Gastrocnemius medialis (tissue), 4 donors: Measurements from ENCODE around the gene DDX49. TPM values are rescaled to one million over a fixed set of nuclear protein-coding genes. Genes with fewer than 3 reads are reported as not detected.
"Not testable (repeated sequence)": the region's sequence is repeated elsewhere in the genome, so short reads cannot be mapped to it uniquely, and the experiment has no call there.

Experiments
- ATAC-seq, 2 donors: fragments of 150-250 bp; one replicate each; pipeline ENCODE4 v1.9.1; 2016
- DNase-seq, 2 donors: peaks; one replicate each; pipeline ENCODE4 v3.0.0-alpha.2; 2019
- H3K27ac ChIP-seq, 4 donors: fragments of 200-600 bp; sonication (generic); 1 replicate in 1 of 4; 2 replicates in 3 of 4; pipeline ENCODE4 v1.5.1; 2016 to 2018; ENCODE audit warnings: mild to moderate bottlenecking in 2 of 4, moderate library complexity in 1 of 4
- H3K27me3 ChIP-seq, 3 donors: fragments of 200-600 bp; sonication (generic) in 2 of 3; 1 replicate in 1 of 3; 2 replicates in 2 of 3; pipeline versions ENCODE4 v1.5.1 to v1.6.0; 2016 to 2019; ENCODE audit warnings: mild to moderate bottlenecking in 1 of 3, moderate library complexity in 1 of 3
- H3K36me3 ChIP-seq, 2 donors: fragments of 200-600 bp; sonication (generic) in 1 of 2; one replicate each; pipeline ENCODE4 v1.5.1; 2017 to 2018
- H3K4me1 ChIP-seq, 2 donors: fragments of 200-600 bp; sonication (generic) in 1 of 2; one replicate each; pipeline ENCODE4 v1.5.1; 2016 to 2017; ENCODE audit warnings: mild to moderate bottlenecking in 2 of 2
- H3K4me3 ChIP-seq, 4 donors: fragments of 200-600 bp; sonication (generic) in 3 of 4; 1 replicate in 1 of 4; 2 replicates in 3 of 4; pipeline ENCODE4 v1.5.1; 2016 to 2019; ENCODE audit warnings: mild to moderate bottlenecking in 2 of 4
- H3K9me3 ChIP-seq, 3 donors: fragments of 200-600 bp; sonication (generic) in 2 of 3; 1 replicate in 1 of 3; 2 replicates in 2 of 3; pipeline ENCODE4 v1.5.1; 2016 to 2019
- CTCF ChIP-seq, 5 experiments: fragments of 450-650 bp in 3 of 5; fragments of 200-600 bp in 2 of 5; sonication (generic) in 2 of 5; IDR thresholded peaks in 4 of 5; conservative IDR thresholded peaks in 1 of 5; 1 replicate in 4 of 5; 2 replicates in 1 of 5; pipeline ENCODE4 v1.5.1; 2016 to 2019; ENCODE audit warnings: antibody characterized with exemption in 5 of 5, mild to moderate bottlenecking in 3 of 5, moderate library complexity in 3 of 5
- POLR2A ChIP-seq, 2 donors: fragments of 450-650 bp; IDR thresholded peaks; one replicate each; pipeline ENCODE4 v1.6.1; 2017; ENCODE audit warnings: antibody characterized with exemption in 2 of 2, mild to moderate bottlenecking in 2 of 2, moderate library complexity in 2 of 2
- in situ Hi-C, 4 donors: fragments of 200-750 bp; cut with MboI; loops; one replicate each; pipeline versions ENCODE4 v1.15.0 to v1.8.0; 2017; ENCODE audit warnings: low sequenced_read_pairs in 4 of 4
- intact Hi-C: fragments of 100-400 bp; cut with DNase I; formaldehyde crosslinking; loops from one replicate; pipeline ENCODE4 v1.15.1; 2023; ENCODE audit warnings: low total_unique reads
- total RNA-seq, 4 donors: library from RNA; depleted of rRNA; stranded (reverse); fragments of >200 nt; gene quantifications; one replicate each; pipeline versions ENCODE4 v1.1.0 to v1.2.3, GENCODE V29; 2016

DDX49 gene
- total RNA-seq, 4 donors from 2014 or later = 40.6 to 60.1 (median 44.2) TPM

- Histone ChIP-seq H3K27me3 (no peaks in the 10 kb centered on the region), H3K9me3 (no peaks in the 10 kb centered on the region), H3K36me3 (no peaks in the 10 kb centered on the region), H3K4me3 (no peak overlapping the region), H3K27ac (no peak overlapping the region), H3K4me1 (peaks cover 0 to 3% of the 10 kb centered on the region in 2 donors)
- ATAC-seq (no peak), DNase-seq (no peak)
- in situ Hi-C loops (no loop called here), intact Hi-C loops (no loop called here)
- TF ChIP-seq CTCF (IDR thresholded peaks at IDR 0.05 in 4 of 5, conservative IDR thresholded peaks at IDR 0.05 in 1 of 5) (no peak), POLR2A (IDR thresholded peaks at IDR 0.05) (no peak)
Observed at GRCh38 chr19:18949858-18950257, 30.3 kb downstream of the DDX49 start.

GRCh38 chr19:18951721-18952281 lies 32.3 kb downstream of the DDX49 start:
- Histone ChIP-seq H3K4me3 (no peak overlapping the region), H3K9me3 (no peaks in the 10 kb centered on the region), H3K4me1 (peaks cover 0 to 3% of the 10 kb centered on the region in 2 donors), H3K27me3 (no peaks in the 10 kb centered on the region), H3K27ac (no peak overlapping the region), H3K36me3 (no peaks in the 10 kb centered on the region)
- no peak for ATAC-seq
- TF ChIP-seq CTCF (IDR thresholded peaks at IDR 0.05 in 4 of 5, conservative IDR thresholded peaks at IDR 0.05 in 1 of 5) (no peak), POLR2A (IDR thresholded peaks at IDR 0.05) (no peak)
- DNase-seq = no peak
- intact Hi-C loops (no loop called here), in situ Hi-C loops (no loop called here)

DNA sequence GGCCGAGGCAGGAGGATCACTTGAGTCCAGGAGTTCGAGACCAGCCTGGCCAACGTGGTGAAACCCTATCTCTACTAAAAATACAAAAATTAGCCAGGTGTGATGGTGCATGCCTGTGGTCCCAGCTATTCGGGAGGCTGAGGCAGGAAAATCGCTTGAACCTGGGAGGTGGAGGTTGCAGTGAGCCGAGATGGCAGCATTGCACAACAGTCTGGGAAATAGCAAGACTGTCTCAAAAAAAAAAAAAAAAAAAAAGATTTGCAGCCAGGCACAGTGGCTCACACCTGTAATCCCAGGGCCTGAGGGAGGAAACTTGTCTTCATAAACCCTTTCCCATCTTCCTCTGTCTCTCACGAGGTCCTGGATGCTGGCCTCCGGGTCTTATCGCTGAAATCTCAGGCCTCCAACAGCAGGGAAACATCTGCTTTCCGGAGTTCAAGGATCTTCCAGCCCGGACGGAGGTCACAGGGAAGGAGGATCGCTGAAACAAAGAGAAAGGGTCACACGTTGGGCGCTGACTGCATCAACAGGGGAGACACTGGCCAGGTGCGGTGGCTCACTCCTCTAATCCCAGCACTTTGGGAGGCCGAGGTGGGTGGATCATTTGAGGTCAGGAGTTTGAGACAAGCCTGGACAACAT lies 33.0 kb downstream of the DDX49 start:
- intact Hi-C loops, H3K27me3 ChIP-seq, H3K4me3 ChIP-seq, in situ Hi-C loops, H3K36me3 ChIP-seq, H3K4me1 ChIP-seq, ATAC-seq, H3K27ac ChIP-seq, DNase-seq, H3K9me3 ChIP-seq: not testable (repeated sequence)

DNA sequence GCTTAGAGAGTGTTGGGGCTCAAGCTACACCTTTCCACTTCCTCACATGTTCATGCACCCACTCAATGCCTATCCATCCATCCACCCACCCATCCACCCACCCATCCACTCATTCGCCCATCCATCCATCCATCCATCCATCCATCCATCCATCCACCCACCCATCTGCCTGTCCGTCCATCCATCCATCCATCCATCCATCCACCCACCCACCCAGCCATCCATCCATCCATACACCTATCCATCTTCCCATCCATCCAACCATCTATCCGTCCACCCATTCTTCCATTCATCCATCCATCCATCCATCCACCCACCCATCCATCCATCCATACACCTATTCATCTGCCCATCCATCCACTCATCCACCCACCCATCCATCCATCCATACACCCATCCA lies 34.6 kb downstream of the DDX49 start:
- intact Hi-C loops = no loop called here
- no peak for TF ChIP-seq CTCF (IDR thresholded peaks at IDR 0.05 in 4 of 5, conservative IDR thresholded peaks at IDR 0.05 in 1 of 5)
- TF ChIP-seq POLR2A (IDR thresholded peaks at IDR 0.05) = no peak
- Histone ChIP-seq H3K27me3 (no peaks in the 10 kb centered on the region), H3K4me1 (peaks cover 0 to 3% of the 10 kb centered on the region in 2 donors), H3K9me3 (no peaks in the 10 kb centered on the region), H3K4me3 (no peak overlapping the region), H3K27ac (no peak overlapping the region), H3K36me3 (no peaks in the 10 kb centered on the region)
- in situ Hi-C loops = no loop called here
- no peak for DNase-seq
- no peak for ATAC-seq

DNA sequence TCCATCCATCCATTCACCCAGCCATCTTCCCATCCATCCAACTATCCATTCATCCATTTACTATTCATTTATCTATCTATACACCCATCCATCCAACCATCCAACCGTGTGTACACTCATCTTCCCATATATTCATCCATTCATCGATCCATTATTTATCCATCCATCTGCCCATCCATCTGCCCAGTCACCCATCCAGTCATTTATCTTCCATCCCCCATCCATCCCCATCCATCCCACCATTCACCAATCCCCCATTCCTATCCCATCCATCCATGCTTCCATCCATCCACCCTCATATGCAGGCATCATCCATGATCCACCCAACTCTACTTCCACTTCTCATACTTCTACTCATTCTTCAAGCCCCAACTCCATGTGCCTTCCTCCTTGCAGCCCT lies 35.5 kb downstream of the DDX49 start:
- H3K27me3 ChIP-seq = no peaks in the 10 kb centered on the region

More for the DNA sequence above, 35.5 kb downstream of the DDX49 start:
- DNase-seq (no peak), ATAC-seq (no peak)
- no peak for TF ChIP-seq POLR2A (IDR thresholded peaks at IDR 0.05)
- TF ChIP-seq CTCF (IDR thresholded peaks at IDR 0.05 in 4 of 5, conservative IDR thresholded peaks at IDR 0.05 in 1 of 5) = no peak
- Histone ChIP-seq H3K36me3 (no peaks in the 10 kb centered on the region), H3K9me3 (no peaks in the 10 kb centered on the region), H3K27ac (no peak overlapping the region), H3K4me3 (no peak overlapping the region), H3K4me1 (peaks cover 0 to 3% of the 10 kb centered on the region in 2 donors)
- in situ Hi-C loops = no loop called here
- intact Hi-C loops = no loop called here
